ENCODE data around the gene ZFX. TPM values are rescaled to one million over a fixed set of nuclear protein-coding genes. Genes with fewer than 3 reads are reported as not detected.
A peak's percentile ranks its signal among the peaks of the same experiment; 100 is the strongest.

Gene ZFX
- total RNA-seq, 1 experiment from 2014 or later, result 10.5 TPM

DNA sequence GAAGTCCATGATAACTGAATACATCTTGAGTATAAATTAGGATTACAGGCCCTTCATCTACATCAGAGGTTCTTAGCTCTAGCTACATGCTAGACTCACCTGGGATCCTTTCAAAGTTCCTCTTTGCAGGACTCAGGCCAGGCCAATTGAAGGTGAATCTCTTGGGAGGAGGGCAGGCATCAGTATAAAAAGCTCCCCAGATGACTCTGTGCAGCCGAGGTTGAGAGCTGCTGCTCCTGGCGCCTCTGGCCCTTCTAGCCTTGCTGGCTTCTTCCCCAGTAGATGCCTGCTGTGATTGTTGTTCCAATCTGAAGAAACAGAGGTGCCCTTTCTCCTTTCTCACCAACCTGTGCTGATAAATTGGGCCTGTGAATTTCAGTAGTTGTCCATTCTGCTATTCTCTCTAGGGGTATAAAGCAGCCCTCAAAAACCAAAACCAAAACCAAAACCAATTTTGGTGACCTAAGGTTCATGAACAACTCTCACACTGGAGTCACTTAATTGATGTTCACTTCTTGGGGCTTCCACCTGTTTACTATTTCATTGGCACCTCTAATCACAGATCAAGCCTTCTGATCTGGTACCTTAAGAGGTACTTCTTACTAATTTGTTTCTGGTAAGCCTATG is 85.7 kb downstream of the ZFX start:
- DNase-seq (ENCODE audit: low spot score), result no peak

DNA sequence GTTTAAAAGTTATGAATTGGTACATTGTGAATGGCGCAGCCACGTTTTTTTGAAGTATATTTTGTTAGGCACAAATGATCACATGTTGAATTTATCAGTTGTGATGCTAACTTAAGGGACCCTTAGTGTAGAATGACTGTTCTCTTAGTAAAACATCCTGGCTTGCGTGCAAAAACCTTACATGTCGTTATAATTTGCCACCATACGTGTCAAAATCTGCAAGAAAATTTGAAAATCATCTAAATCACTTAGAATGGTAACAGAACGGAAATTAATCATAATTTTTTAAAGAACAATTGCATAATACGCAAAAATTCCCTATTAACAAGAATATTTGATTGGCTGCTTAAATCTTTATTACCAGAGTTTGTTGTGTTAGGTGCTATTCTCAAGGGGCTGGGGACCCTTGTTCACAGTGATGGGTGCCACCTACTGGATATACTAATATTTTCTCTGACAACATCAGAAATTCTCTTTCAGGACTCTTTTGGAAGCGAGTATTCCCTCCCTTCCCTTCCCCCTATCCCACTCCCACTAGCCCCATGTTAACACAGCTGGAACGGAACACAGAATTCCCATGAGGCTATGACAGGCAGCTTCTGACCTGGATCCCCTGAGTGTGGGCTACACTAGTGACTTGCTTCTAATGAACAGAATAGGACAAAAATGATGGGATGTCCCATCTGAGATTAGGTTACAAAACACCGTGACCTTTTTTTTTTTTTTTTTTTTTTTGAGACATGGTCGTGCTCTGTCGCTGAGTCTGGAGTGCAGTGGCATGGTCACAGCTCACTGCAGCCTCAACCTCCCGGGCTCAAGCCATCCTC is 92.5 kb downstream of the ZFX start:
- DNase-seq (ENCODE audit: low spot score), result peak; percentile 25

DNA sequence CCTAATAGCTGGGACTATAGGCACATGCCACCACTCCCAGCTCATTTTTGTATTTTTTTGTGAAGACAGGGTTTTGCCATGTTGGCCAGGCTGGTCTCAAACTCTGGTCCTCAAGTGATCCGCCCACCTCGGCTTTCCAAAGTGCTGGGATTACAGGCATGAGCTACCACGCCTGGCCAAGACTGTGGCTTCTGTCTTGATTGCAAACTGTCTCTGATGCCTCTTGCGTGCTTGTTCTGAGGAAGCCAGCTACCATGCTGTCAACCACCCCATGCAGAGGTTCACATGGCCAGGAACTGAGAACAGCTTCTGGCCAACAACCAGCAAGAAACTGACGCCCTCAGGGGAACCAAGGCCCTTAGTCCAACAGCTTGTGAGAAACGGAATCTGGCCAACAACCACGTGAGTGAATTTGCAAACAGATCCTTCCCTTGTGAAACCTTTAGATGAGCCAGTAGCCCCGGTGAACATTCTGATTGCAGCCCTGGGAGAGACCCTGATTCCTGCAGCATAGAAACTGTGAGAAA is 93.2 kb downstream of the ZFX start:
- DNase-seq (ENCODE audit: low spot score), result no peak

DNA sequence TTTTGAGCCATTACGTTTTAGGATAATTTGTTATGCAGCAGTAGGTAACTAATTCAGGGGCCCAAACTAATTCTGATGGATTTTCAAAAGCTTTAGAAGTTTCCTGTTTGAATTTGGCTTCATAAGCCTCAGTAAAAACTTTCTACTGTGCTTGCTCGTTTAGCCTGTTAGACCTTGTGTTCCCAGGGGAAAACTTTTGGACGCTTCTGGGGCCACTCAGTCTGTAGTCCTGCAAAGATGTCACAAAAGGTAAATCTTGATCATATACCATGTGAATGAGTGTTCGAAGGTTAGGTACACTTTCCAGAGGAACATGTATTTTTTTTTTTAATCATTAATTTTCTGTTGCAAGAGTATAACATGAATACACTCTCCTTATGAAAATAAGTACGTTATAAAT is 93.7 kb downstream of the ZFX start:
- no peak for DNase-seq (ENCODE audit: low spot score)

DNA sequence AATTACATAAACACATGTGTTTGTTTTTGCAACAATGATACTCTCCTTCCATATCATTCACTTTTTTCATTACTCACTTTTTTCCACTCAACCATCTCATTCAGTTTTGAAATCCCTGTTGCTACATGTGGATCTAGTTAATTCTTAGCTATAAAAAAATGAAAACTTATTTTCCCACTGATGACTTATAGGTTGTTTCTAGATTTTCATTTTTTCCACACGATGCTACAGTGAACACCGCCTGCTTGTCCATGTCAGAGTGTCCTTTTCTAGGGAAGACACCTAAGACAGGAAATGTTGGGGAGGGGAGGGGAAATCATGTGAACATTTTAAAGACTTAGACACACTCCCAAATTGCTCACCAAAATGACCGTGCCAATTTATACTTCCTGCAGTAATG is 94.2 kb downstream of the ZFX start:
- DNase-seq (ENCODE audit: low spot score), result no peak

DNA sequence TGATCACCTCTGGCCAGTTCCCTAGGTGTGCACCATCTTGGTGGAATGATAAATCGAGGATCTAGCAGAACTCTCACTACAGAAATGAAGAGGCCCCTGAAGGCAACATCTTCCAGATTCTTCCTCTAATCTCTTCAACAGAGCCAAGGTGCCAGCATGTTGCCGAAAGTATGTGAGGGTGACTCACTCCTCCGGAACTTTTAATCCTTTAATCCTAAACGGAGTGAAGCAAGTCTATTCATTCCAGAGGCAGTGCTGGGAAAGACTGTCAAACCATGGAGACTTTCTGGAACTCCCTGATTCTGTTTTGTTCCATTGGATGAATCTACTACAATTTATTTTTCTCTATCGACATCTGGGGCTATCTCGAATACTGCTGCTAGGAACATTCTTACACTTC is 95.7 kb downstream of the ZFX start:
- no peak for DNase-seq (ENCODE audit: low spot score)

DNA sequence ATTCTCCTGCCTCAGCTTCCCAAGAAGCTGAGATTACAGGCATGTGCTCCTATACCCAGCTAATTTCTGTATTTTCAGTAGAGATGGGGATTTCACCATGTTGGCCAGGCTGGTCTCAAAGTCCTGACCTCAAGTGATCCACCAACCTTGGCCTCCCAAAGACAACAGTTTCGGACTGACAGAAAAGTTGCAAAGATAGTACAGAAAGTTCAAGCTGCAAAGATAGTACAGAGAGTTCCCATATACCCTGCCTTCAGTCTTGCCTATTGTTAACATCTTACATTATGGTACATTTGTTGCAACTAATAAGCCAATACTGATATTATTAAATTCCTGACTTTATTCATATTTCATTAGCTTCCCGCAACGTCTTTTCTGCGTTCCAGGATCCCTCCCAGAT is 98.5 kb downstream of the ZFX start:
- DNase-seq (ENCODE audit: low spot score), result no peak

DNA sequence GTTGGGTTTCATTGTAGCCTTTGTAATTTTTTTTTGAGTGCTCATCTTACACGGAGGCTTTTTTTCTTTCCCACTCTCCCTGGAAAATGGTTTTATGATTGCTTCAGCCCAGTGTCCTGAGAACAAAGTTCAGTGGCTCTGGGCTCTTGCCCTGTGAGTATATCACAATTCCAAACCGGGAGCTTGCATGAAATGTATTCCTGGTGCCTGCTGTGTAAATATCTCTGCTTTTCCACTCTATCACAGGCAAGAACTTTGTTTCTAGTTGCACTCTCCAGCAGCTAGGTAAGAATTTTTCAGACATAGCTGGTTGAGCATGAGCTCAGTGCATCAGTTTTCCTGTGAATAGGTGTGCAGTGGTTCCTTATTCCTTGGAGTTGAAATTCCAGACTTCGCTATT is 103.5 kb downstream of the ZFX start:
- DNase-seq (ENCODE audit: low spot score), result no peak

DNA sequence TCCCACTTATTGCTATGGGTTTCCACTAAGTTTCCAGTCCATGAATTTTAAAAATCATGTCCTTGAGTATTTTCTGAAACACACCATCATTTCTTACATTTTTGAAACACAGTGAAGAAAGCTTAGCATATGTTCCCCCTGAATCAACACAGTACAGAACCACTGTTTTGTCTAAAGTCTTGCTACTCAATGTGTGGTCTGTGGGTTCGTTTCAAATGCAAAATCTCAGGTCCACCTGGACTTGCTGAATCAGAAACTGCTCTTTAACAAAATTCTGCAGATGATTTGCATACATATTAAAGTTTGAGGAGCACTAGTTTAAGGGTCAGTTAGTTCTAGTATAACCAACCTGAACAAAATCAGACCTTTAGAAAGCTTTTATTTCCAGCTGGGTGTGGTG is 103.9 kb downstream of the ZFX start:
- DNase-seq (ENCODE audit: low spot score), result no peak

DNA sequence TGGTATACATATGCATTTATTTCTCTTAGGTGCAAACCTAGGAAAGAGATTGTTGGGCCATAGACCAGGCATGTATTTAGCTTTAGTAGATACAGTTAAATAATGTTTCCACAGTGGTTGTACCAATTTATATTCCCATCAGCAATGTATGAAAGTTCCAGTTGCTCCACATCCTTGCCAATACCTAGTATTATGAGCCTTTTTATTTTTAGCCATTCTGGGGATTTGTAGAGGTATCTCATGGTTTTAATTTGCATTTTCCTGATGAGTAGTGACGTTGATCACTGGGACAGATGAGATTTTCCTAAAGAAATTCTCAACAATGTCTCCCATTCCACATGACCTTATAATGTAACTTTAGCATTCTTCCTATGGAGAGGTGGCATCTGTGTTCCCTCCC is 107.5 kb downstream of the ZFX start:
- no peak for DNase-seq (ENCODE audit: low spot score)

DNA sequence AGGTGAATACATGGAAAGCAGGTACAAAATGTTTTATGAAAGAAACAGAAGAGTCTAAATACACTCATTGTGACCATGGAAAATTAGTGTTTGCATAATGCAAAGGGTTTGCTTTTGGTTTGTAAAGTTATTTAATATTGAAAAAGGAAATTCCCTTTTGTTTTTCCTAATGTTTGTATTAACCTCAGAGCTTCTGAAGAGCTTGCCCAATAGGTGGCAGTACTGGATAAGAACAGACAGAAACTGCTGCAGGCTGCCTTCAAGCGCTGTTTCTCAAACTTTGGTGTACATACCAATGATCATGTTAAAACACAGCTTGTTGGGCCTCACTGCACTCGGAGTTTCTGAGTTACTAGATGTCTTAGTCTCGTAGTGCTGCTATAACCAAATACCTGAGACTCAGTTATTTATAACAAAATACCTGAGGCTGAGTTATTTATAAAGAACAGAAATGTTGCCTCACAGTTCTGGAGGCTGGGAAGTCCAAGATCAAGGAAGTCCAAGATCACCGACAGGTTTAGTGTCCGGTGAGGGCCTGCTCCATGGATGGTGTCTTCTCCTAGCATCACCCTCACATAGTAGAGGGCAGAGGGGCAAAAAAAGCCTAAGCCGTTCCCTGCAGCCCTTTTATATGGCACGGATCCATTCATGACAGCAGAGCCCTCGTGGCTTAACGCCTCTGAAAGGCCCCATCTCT is 110.2 kb downstream of the ZFX start:
- peak; percentile 54 for DNase-seq (ENCODE audit: low spot score)

DNA sequence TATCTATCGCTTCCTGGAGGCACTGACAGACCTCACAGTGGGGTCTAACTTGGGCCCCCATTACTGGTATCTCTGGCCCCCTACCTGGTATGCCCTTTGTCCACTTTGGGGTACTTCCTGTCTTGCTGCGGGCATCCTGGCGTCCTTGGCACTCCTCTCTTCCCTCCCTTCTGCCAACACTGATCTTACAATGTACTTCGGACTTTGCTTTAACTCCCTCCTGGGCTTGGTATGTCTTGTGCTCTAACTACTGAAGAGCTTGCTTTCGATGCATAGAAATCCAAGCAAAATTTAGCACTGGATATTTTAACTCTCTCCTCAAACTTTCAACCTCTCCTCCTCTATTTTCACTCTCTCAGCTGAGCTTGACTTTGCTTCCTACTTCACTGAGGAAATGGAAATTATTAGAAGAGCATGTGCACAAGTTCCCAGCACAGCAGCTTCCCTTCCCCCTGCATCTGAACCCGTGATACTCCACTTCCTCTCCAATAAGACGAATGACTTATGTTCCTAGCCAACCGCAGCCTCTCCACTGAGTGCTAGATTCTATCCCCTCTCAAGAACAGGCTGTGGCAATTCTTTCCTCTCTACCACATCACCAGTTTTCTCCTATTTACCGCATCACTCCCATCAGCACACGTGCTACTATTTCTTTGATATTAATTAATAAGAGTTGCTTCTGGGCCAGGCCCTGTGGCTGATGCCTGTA is 111.5 kb downstream of the ZFX start:
- no peak for DNase-seq (ENCODE audit: low spot score)

DNA sequence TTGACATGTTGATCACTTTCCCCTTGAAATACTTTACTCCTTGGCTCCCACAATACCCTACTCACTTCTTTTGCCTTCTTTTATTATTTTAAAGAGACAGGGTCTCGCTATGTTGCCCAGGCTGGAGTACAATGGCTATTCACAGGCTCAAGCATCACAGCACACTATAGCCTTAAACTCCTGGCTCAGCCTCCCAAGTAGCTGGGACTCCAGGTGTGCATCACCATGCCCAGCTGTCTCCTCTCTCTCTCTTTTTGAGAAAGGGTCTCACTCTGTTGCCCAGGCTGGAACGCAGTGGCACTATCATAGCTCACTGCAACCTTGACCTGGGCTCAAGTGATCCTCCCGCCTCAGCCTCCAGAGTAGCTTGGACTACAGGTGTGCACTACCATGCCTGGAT is 112.8 kb downstream of the ZFX start:
- DNase-seq (ENCODE audit: low spot score), result no peak

DNA sequence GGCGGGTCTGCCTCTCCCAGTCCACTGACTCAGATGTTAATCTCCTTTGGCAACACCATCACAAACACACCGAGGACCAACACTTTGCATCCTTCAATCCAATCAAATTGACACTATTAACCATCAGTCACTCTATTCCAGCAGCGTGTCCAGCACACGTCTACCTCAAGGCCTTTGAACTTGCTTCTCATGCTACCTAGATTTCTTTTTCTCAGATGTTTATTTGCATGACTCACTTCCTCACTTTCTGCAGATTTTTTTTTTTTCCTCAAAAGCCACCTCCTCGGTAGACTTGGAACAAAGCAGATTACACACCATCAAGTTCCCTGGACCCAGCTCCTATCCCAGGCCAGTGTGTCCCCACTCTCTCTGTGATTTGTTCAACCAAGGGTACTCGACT is 114.9 kb downstream of the ZFX start:
- no peak for DNase-seq (ENCODE audit: low spot score)

Small RNA genes lying within 50 kb of the gene (small RNA-seq; reads per million reads assigned to genes)
- not detected for gene RF00263

Other genes starting within 250 kb of the ZFX start
- gene APOO, start 241.8 kb upstream of the ZFX start, total RNA-seq (2014; rRNA removed; shearing (Covaris generic)), result 5.2 and 6.4 TPM in 2 replicates
- gene CXorf58, start 241.7 kb upstream of the ZFX start, total RNA-seq (2014; rRNA removed; shearing (Covaris generic)), result not detected in 2 replicates
- gene KLHL15, start 122.5 kb upstream of the ZFX start, total RNA-seq (2014; rRNA removed; shearing (Covaris generic)), result 2.3 and 2.4 TPM in 2 replicates
- gene EIF2S3, start 94.8 kb upstream of the ZFX start, total RNA-seq (2014; rRNA removed; shearing (Covaris generic)), result 89.8 and 95.2 TPM in 2 replicates
- gene SUPT20HL2, start 164.3 kb downstream of the ZFX start, total RNA-seq (2014; rRNA removed; shearing (Covaris generic)), result not detected in 2 replicates
- gene SUPT20HL1, start 210.9 kb downstream of the ZFX start, total RNA-seq (2014; rRNA removed; shearing (Covaris generic)), result not detected in 2 replicates

All from HT-29 (cell line).